Osteocyte (in vitro differentiated cells): ENCODE results near the gene LECT2. TPM values are rescaled to one million over a fixed set of nuclear protein-coding genes. Genes with fewer than 3 reads are reported as not detected.

Experiments used
- DNase-seq: peaks from one replicate; pipeline ENCODE4 v3.0.0; 2021; ENCODE audit warnings: mixed read lengths; ENCODE audit not compliant: unreplicated experiment; ENCODE audit errors: extremely low spot score
- H3K27ac Mint-ChIP-seq: one replicate; pipeline ENCODE4 v1.8.0; 2021; ENCODE audit warnings: mild to moderate bottlenecking, mixed read lengths; ENCODE audit not compliant: unreplicated experiment
- H3K27me3 Mint-ChIP-seq: one replicate; pipeline ENCODE4 v1.8.0; 2021; ENCODE audit warnings: mixed read lengths; ENCODE audit not compliant: unreplicated experiment
- H3K36me3 Mint-ChIP-seq: one replicate; pipeline ENCODE4 v1.8.0; 2021; ENCODE audit warnings: mixed read lengths; ENCODE audit not compliant: unreplicated experiment
- H3K4me1 Mint-ChIP-seq: one replicate; pipeline ENCODE4 v1.8.0; 2021; ENCODE audit warnings: mixed read lengths; ENCODE audit not compliant: unreplicated experiment
- H3K4me3 Mint-ChIP-seq: one replicate; pipeline ENCODE4 v1.8.0; 2021; ENCODE audit warnings: mild to moderate bottlenecking, moderate library complexity, mixed read lengths; ENCODE audit not compliant: unreplicated experiment
- H3K9me3 Mint-ChIP-seq: one replicate; pipeline ENCODE4 v1.8.0; 2021; ENCODE audit warnings: mixed read lengths; ENCODE audit not compliant: unreplicated experiment
- total RNA-seq: library from RNA; stranded (reverse); gene quantifications from 2 replicates; pipeline ENCODE4 v1.2.1, GENCODE V29; 2021
- TF ChIP-seq, protein P1 (sequence below): fragments of 200-600 bp; sonication (generic); IDR thresholded peaks from 2 replicates; pipeline ENCODE4 v1.5.0; 2021; ENCODE audit warnings: antibody characterized with exemption, mild to moderate bottlenecking, moderate library complexity

The LECT2 gene
- total RNA-seq, 1 donor from 2014 or later: not detected

GRCh38 chr5:135975122-135975521, 20.3 kb upstream of the LECT2 start:
- Mint-ChIP-seq H3K4me1 (peaks cover 17% of the 10 kb centered on the region), H3K4me3 (no peak overlapping the region), H3K27ac (no peak overlapping the region), H3K27me3 (no peaks in the 10 kb centered on the region), H3K9me3 (peaks cover 12% of the 10 kb centered on the region), H3K36me3 (no peaks in the 10 kb centered on the region)
- no peak for DNase-seq
- TF ChIP-seq, protein P1, sequence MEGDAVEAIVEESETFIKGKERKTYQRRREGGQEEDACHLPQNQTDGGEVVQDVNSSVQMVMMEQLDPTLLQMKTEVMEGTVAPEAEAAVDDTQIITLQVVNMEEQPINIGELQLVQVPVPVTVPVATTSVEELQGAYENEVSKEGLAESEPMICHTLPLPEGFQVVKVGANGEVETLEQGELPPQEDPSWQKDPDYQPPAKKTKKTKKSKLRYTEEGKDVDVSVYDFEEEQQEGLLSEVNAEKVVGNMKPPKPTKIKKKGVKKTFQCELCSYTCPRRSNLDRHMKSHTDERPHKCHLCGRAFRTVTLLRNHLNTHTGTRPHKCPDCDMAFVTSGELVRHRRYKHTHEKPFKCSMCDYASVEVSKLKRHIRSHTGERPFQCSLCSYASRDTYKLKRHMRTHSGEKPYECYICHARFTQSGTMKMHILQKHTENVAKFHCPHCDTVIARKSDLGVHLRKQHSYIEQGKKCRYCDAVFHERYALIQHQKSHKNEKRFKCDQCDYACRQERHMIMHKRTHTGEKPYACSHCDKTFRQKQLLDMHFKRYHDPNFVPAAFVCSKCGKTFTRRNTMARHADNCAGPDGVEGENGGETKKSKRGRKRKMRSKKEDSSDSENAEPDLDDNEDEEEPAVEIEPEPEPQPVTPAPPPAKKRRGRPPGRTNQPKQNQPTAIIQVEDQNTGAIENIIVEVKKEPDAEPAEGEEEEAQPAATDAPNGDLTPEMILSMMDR: no peak

DNA sequence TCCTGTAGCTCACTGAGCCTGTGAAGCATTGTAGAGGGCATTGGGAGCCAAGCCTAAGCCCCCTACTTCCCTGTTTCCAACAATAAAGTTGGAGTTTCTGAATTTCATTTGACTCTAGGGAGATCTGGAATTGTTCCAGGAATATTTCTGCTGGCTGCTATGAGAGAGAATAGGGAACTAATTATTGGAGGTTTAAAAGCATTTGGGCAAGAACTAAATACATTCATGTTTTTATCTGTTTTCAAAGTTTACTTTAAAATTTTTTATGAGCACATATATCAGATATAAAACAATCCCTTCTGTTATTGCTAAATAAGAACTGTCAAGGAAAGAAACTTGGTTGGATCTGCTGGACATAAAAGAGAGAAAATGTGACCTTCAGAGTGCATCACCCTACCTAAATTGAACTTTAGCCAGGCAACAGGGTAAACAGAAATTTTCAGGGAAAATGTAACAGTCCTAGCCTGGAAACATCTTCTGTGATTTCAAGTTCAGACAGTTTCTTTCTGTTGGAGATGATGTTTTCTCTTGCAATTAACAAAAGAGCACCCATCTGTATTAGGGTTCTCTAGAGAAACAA, 19.3 kb upstream of the LECT2 start:
- H3K27me3 Mint-ChIP-seq: no peaks in the 10 kb centered on the region
- DNase-seq: no peak
- TF ChIP-seq, protein P1: no peak
- H3K4me1 Mint-ChIP-seq: peaks cover 7% of the 10 kb centered on the region
- H3K4me3 Mint-ChIP-seq: no peak overlapping the region
- H3K9me3 Mint-ChIP-seq: peaks cover 12% of the 10 kb centered on the region
- no peak overlapping the region for H3K27ac Mint-ChIP-seq
- H3K36me3 Mint-ChIP-seq: no peaks in the 10 kb centered on the region

DNA sequence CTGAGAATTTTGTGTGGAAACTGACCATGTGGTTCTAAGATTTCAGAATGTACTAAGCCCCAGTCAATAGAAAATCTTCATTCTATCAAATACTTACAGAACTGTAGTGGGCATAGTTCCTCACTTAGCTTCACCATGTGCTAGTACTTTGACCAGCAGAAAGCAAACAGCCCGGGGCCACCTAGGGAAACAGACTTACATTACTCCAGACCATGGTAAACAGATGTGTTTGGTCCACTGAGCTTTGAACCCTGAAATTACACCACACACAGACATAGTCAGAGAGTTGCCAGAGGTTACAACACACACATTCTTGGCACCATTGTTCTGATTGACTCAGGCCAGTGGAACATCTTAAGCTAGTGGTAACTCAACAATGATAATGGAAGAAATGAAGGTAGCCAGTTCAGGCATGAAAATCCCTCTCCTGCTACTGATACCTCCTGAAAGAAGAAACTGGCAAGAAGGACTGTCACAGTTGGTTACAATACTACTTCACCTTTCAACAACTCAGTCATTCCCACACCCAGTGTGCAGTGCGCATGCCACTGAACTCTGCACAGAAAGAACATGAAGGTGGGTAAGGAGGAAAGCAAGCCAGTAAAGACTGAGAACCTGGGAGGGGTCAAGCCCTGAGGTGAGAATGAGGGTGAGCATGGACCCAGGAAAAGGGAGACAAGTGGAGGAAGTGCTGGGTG, 18.7 kb upstream of the LECT2 start:
- Mint-ChIP-seq H3K27ac (no peak overlapping the region), H3K4me3 (no peak overlapping the region), H3K4me1 (peaks cover 7% of the 10 kb centered on the region), H3K9me3 (peaks cover 12% of the 10 kb centered on the region), H3K36me3 (no peaks in the 10 kb centered on the region), H3K27me3 (no peaks in the 10 kb centered on the region)
- no peak for DNase-seq
- TF ChIP-seq, protein P1: no peak

DNA sequence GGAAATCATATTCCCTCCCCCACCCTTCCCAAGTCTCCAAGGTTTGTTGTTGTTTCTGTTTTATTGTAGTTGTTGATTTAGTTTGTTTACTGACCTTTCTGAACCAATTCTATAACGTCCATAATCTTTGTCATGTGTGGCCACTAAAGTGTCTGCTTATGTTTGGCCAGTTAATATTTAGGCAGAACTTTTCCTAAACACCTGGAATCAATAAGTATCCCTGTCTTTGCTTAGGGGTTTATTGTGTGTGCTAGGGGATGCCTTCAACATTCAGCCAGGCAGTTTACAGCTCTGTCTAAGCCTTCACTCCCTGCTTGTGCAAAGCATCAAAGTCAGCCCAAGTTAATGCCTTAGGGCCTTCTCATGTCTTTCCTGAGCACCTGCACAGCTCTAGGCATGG, 16.9 kb upstream of the LECT2 start:
- Mint-ChIP-seq H3K36me3 (no peaks in the 10 kb centered on the region), H3K4me3 (no peak overlapping the region), H3K4me1 (peaks cover 7% of the 10 kb centered on the region), H3K27ac (no peak overlapping the region), H3K9me3 (peaks cover 12% of the 10 kb centered on the region), H3K27me3 (no peaks in the 10 kb centered on the region)
- no peak for DNase-seq
- TF ChIP-seq, protein P1: no peak

GRCh38 chr5:135966790-135967189, 12.0 kb upstream of the LECT2 start:
- no peak overlapping the region for H3K27ac Mint-ChIP-seq

More at GRCh38 chr5:135966790-135967189, 12.0 kb upstream of the LECT2 start:
- Mint-ChIP-seq H3K4me1 (no peaks in the 10 kb centered on the region), H3K4me3 (no peak overlapping the region), H3K27me3 (no peaks in the 10 kb centered on the region), H3K36me3 (no peaks in the 10 kb centered on the region), H3K9me3 (peaks cover 12% of the 10 kb centered on the region)
- TF ChIP-seq, protein P1: no peak
- DNase-seq: no peak
